Measurements from ENCODE around the gene C5AR2. TPM values are rescaled to one million over a fixed set of nuclear protein-coding genes. Genes with fewer than 3 reads are reported as not detected.
A peak's percentile ranks its signal among the peaks of the same experiment; 100 is the strongest.
"Not testable (repeated sequence)": the region's sequence is repeated elsewhere in the genome, so short reads cannot be mapped to it uniquely, and the experiment has no call there.

Gene C5AR2
- 0.07 TPM in 1 of 2 replicates, not detected in the other for total RNA-seq (ENCODE audit: low replicate concordance)
- long read RNA-seq: 0 reads

DNA sequence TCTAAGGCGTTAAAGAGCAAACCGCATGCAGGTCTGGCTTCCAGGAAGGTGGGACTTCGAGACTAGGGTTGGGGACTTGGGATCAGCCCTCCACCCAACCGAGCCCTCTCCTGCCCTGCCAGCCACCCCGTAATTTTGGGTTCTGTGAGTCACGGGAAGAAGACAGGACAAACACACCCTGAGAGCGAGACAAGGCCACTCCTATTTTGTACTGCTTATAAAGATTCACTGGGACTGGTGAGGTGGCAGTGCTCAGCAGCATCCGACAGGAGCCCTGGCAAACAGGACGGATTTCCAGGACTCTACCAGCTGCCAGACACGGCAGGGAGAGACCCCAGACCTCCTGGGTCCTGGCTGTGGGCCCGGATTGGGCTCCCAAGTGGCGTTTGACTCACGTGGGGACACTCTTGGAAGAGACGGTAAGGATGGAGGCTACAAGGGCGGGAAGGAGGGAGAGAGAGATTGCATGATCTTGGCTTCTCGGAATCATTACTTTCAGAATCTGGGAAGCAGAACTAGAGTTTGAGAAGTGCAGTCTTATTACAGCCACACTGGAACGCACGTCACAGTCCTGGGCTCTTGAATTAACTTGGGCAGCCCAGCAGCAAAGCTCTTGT, at the start of gene C5AR2:
Gene C5AR2, plus strand, starts transcription at position 245 of the 617 bp plus-strand sequence. CDS start 8,625 bp downstream, outside the sequence.
- TF ChIP-seq, protein P1, sequence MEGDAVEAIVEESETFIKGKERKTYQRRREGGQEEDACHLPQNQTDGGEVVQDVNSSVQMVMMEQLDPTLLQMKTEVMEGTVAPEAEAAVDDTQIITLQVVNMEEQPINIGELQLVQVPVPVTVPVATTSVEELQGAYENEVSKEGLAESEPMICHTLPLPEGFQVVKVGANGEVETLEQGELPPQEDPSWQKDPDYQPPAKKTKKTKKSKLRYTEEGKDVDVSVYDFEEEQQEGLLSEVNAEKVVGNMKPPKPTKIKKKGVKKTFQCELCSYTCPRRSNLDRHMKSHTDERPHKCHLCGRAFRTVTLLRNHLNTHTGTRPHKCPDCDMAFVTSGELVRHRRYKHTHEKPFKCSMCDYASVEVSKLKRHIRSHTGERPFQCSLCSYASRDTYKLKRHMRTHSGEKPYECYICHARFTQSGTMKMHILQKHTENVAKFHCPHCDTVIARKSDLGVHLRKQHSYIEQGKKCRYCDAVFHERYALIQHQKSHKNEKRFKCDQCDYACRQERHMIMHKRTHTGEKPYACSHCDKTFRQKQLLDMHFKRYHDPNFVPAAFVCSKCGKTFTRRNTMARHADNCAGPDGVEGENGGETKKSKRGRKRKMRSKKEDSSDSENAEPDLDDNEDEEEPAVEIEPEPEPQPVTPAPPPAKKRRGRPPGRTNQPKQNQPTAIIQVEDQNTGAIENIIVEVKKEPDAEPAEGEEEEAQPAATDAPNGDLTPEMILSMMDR (conservative IDR thresholded peaks at IDR 0.05): no peak
- H3K4me1 Mint-ChIP-seq (ENCODE audit: unreplicated experiment): no peaks in the 10 kb centered on the region
- no peaks in the 10 kb centered on the region for H3K9me3 Mint-ChIP-seq
- no peak for DNase-seq (ENCODE audit: extremely low spot score, unreplicated experiment)
- peaks cover 10% of the 10 kb centered on the region for H3K27me3 Mint-ChIP-seq
- H3K36me3 Mint-ChIP-seq: no peaks in the 10 kb centered on the region
- no peak within 1 kb of the TSS for H3K27ac Mint-ChIP-seq
- H3K4me3 Mint-ChIP-seq: no peak within 1 kb of the TSS

DNA sequence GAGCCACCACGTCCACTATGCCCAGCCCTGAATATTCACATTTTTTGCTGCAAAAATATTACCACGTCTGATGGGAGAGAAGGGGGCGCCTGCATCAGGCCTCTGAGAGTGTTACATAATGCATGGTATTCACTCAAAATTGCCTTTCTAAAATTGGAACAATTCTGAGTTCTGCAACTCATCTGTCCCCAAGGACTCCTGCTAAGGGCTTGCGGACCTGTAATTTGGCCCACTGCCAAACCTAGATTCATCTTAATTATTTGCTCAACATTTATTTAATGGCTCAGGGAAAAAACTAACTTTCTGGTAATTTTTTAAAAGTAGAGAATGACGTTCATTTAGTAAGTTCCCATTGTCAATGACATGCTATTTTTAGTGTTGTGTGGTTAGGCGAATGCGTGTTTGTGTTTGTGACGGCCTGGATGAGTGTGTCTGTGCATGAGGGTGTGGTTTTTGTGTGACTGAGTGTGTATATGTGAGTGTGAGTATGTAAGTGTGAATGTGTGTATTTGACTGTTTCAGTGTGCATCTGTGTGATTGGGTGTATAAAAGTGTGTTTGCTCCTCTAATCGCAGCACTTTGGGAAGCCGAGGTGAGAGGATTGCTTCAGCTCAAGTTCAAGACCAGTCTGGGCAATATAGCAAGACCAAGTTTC, 48.4 kb upstream of the C5AR2 start:
- Mint-ChIP-seq H3K36me3 (peaks cover 3% of the 10 kb centered on the region), H3K27me3 (no peaks in the 10 kb centered on the region), H3K4me1 (ENCODE audit: unreplicated experiment) (peaks cover 5% of the 10 kb centered on the region), H3K4me3 (no peak overlapping the region), H3K9me3 (no peaks in the 10 kb centered on the region), H3K27ac (no peak overlapping the region)
- DNase-seq (ENCODE audit: extremely low spot score, unreplicated experiment): no peak
- TF ChIP-seq, protein P1 (conservative IDR thresholded peaks at IDR 0.05): no peak

DNA sequence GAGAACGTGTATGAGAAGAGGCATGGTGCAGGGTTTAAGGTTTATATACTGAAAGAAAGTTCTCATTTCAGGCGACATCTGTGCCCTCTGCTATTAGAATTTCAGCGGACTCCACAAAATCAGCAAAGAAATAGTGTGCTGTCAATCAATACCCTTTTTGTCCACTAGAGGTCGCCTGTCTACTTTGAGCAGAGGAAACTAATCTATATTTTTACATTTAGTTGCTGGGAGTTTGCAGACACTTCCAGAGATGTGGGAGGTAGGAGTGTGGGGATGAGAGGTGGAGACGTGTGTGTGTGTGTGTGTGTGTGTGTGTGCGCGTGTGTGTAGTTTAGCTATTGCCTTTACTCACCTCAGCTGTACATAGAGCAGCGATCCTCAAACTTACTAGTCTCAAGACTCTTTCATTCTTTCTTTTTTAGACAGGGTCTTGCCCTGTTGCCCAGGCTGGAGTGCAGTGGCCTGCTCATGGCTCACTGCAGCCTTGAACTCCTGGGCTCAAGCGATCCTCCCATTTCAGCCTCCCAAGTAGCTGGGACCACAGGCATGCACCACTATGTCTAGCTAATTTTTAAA, 47.6 kb upstream of the C5AR2 start:
- Mint-ChIP-seq H3K4me3 (no peak overlapping the region), H3K9me3 (no peaks in the 10 kb centered on the region), H3K27me3 (no peaks in the 10 kb centered on the region), H3K4me1 (ENCODE audit: unreplicated experiment) (peaks cover 9% of the 10 kb centered on the region), H3K36me3 (peaks cover 3% of the 10 kb centered on the region), H3K27ac (no peak overlapping the region)
- TF ChIP-seq, protein P1 (conservative IDR thresholded peaks at IDR 0.05): peak; percentile 88
- DNase-seq (ENCODE audit: extremely low spot score, unreplicated experiment): no peak

DNA sequence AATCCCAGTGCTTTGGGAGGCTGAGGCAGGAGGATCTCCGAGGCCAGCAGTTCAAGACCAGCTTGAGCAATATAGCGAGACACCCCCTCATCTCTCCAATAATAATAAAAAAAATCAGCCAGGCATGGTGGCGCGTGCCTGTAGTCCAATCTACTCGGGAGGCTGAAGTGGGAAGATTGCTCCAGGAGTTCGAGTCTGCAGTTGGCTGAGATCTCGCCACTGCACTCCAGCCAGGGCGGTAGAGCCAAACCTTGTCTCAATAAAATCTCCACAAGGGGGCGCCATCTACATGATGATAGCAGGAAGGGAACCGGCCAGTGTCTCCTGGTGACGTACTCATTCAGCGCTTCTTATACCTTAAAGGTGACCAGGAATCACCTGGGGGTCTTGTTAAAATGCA, 35.9 kb upstream of the C5AR2 start:
- DNase-seq (ENCODE audit: extremely low spot score, unreplicated experiment): no peak
- no peak overlapping the region for H3K4me3 Mint-ChIP-seq
- H3K27me3 Mint-ChIP-seq: peaks cover 3% of the 10 kb centered on the region
- no peaks in the 10 kb centered on the region for H3K36me3 Mint-ChIP-seq
- no peaks in the 10 kb centered on the region for H3K4me1 Mint-ChIP-seq (ENCODE audit: unreplicated experiment)
- TF ChIP-seq, protein P1 (conservative IDR thresholded peaks at IDR 0.05): peak; percentile 90
- no peaks in the 10 kb centered on the region for H3K9me3 Mint-ChIP-seq
- H3K27ac Mint-ChIP-seq: peak overlapping the region; percentile 59

DNA sequence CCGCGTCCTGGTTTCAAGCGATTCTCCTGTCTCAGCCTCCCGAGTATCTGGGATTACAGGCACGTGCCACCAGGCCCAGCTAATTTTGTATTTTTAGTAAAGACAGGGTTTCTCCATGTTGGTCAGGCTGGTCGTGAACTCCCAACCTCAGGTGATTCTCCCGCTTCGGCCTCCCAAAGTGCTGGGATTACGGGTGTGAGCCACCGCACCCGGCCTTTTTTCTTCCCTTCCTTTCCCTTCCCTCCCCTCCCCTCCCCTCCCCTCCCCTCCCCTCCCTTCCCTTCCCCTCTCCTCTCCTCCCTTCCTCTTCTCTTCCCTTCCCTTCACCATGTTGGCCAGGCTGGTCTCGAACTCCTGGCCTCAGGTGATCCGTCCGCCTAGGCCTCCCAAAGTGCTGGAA, 31.1 kb upstream of the C5AR2 start:
- not testable (repeated sequence) for H3K9me3 Mint-ChIP-seq; H3K27me3 Mint-ChIP-seq; H3K4me1 Mint-ChIP-seq (ENCODE audit: unreplicated experiment); DNase-seq (ENCODE audit: extremely low spot score, unreplicated experiment); H3K36me3 Mint-ChIP-seq; H3K27ac Mint-ChIP-seq; H3K4me3 Mint-ChIP-seq

DNA sequence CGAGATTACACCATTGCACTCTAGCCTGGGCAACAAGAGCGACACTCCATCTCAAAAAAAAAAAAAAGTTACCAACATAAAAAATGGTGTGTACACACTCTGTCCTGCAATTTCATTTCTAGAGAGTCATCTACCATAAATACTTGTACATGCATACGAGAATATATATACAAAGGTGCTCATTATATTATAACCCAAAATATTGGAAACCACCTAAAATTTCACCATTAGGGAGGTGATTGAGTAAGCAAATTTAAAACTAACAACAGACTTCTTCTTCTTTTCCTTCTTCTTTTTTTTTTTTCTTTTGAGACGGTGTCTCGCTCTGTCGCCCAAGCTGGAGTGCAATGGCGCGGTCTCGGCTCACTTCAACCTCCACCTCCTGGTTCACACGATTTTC, 29.7 kb upstream of the C5AR2 start:
- H3K27ac Mint-ChIP-seq: no peak overlapping the region
- H3K4me1 Mint-ChIP-seq (ENCODE audit: unreplicated experiment): peaks cover 3% of the 10 kb centered on the region
- H3K36me3 Mint-ChIP-seq: no peaks in the 10 kb centered on the region
- peaks cover 4% of the 10 kb centered on the region for H3K27me3 Mint-ChIP-seq
- TF ChIP-seq, protein P1 (conservative IDR thresholded peaks at IDR 0.05): no peak
- H3K9me3 Mint-ChIP-seq: peaks cover 5% of the 10 kb centered on the region
- no peak for DNase-seq (ENCODE audit: extremely low spot score, unreplicated experiment)
- no peak overlapping the region for H3K4me3 Mint-ChIP-seq
